Adrenal gland (tissue), 5 donors: ENCODE results near the gene FHIT.

Experiments used
- CTCF ChIP-seq, 6 experiments: fragments of 450-650 bp in 4 of 6; fragments of 200-600 bp in 2 of 6; sonication (generic) in 1 of 6; IDR thresholded peaks; 1 replicate in 5 of 6; 2 replicates in 1 of 6; pipeline versions ENCODE4 v1.5.1 to v1.8.0; 2016 to 2021; ENCODE audit warnings: antibody characterized with exemption in 6 of 6, mild to moderate bottlenecking in 2 of 6, moderate library complexity in 1 of 6
- POLR2A ChIP-seq, 2 donors: fragments of 450-650 bp; IDR thresholded peaks; one replicate each; pipeline ENCODE4 v1.6.1; 2017; ENCODE audit warnings: antibody characterized with exemption in 2 of 2, mild to moderate bottlenecking in 2 of 2, moderate library complexity in 1 of 2
- donor health status: DM: no; HTN: no; CAD: no.

DNA sequence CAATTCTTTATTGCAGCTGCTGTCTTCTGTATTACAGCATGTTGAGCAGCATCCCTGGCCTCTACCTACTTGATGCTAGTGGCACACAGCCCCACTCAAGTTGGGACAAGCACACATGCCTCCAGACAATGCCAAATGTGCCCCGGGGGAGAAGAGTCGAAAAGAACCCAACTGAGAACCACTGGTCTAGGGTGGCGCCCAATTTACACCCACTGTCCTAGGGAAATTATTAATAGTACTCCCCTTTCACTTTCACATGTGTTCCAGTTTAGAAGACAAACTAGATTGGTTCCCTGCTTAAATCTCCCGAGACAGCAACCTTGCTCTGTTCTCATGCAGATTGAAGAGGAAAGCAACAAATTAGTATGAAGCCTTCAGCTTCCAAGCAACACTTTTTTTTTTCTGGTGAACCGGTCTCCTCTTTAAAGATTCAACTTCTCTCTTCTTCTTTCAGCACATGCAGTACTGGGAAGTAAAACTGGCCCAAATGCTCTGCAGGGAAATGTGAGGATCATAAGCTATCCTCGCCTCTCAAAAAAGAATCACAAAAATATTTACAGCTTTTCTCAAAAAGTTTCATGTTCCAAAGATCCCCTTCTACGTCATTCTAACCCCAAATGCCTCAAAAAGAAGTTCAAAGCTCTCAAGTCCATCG, 1377.5 kb downstream of the FHIT start:
- TF ChIP-seq CTCF (IDR thresholded peaks at IDR 0.05) (no peak), POLR2A (IDR thresholded peaks at IDR 0.05) (no peak)
